SIG-M5 (cell line): ENCODE data around the gene TBC1D5.
"Not testable (repeated sequence)": the region's sequence is repeated elsewhere in the genome, so short reads cannot be mapped to it uniquely, and the experiment has no call there.

Experiments
- DNase-seq: peaks from one replicate; lab custom pipeline; 2025; lab: John Stamatoyannopoulos, UW

Gene TBC1D5

DNA sequence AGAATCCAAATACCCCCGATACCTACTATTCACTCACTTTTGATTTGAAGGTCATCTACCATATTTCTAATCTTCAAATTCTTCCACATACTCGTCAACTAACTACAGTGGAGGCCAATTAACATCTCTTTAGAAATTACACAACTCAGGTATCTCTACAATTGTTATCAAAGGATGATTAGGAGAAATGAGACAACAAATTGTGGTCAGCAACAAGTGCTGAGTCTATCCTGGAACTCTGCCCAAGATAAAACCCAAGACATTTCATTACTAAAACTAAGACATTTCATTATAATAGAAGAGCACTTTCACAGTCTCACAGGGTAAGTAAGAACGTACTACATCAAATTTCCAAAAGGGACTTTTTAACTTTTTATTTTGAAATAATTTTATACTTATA, 100.0 kb downstream of the TBC1D5 start:
- no peak for DNase-seq

DNA sequence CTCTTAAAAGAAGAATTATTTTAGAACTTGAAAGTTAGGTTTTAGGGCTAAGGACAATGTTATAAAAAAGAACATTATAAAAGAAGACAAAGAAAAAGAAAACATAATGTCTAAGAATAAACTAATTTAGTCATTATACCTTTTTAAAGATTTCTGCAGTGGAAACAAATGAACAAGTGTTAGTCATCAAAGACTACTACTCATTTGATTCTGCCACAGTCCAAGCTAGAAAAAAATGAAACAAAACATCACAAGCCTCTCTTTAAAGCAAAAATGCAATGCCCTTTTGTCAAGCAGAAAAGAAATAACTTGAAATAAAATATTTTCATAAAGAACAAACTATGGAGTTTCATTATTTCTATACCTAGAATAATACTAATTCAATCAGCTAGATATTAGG, 102.0 kb downstream of the TBC1D5 start:
- no peak for DNase-seq

DNA sequence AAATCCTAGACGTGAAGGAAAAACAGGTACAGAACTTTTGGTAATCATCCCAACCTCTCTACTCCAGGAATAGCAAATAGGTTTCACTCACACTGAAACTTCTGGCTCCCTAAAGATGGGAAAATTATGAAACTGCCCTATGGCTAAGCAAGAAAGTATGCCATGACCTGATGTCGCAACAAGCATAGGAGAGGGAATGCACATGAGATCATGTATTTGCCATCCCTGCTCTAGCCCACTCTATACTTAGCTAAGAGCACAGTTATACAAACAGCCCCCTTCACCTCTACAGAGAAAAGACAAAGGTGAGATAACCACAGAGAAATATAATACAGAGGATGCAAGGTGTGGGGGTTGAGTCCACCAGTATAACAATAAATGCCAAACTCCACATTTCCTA, 102.7 kb downstream of the TBC1D5 start:
- DNase-seq: no peak

DNA sequence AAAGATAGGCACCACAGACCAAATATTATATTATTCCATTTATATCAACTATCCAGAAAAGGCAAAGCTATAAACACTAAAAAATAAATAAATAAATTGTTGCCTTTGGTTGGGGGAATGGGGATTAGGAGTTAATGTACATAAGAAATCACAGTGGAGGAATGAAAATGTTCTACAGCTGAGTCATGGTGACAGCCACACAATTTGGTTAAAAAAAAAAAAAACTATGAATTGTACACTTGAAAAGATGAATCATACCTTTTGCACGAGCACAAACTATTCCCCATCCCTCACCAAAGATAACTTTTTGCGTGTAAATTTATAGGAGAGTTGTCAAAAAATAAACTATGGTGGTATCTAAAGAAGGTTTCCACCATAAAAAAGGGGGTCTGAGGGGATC, 103.2 kb downstream of the TBC1D5 start:
- DNase-seq: no peak

DNA sequence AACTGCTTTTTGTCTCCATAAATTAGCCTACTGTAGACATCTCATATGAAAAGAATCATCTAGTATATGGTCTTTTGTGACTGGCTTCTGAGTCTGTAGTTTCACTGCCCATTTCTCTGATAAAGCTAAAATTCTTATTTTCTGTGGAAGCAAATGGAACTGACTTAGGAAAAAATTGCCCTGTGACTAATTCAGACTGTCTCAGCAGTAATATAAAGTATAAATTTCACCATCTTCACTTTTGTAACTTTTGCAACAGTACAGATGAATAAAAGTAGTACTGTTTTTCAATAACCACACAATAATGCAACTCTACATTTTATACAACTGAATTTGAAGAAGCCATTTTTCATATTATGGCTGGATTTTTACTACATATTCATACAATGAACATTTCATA, 104.1 kb downstream of the TBC1D5 start:
- DNase-seq: no peak

DNA sequence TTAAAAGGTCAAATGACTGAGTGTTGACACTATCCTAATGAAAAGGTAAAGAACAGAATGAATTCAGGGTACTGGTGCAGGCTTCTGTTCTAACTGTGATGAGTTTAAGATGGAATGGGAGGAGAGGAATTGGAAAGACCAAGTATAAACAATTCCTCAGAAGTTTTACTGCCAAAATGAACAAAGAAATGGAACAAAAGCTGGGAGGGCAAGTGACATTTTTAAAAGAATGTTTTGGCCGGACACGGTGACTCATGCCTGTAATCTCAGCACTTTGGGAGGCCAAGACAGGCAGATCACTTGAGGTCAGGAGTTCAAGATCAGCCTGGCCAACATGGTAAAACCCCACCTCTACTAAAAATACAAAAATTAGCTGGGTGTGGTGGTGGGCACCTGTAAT, 106.8 kb downstream of the TBC1D5 start:
- not testable (repeated sequence) for DNase-seq

DNA sequence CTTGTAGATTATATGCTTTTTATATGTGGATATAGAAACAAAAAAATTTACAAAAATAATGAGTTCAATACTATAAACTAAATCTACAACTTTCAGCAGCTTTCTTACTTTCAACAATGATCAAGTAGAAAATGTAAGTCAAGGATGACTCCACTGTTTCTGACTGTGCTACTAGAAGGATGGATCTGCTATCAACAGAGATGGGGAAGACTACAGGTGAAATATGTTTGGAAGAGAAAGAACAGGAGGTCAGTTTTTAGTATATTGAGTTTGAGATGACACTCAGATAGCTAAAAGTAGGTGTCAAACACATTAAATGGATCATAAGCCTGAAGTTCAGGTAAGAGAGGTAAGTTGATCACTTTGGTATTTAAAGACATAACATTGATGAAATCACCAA, 107.5 kb downstream of the TBC1D5 start:
- no peak for DNase-seq

DNA sequence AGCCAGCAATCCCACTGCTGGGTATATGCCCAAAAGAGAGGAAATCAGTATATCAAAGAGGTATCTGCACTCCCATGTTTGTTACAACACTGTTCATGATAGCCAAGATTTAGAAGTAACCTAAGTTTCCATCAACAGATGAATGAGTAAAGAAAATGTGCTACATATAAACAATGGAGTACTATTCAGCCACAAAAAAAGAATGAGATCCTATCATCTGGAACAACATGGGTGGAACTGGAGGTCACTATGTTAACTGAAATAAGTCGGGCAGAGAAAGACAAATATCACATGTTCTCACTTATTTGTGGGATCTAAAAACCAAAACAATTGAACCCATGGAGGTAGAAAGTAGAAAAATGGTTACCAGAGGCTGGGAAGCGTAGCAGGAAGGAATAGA, 108.2 kb downstream of the TBC1D5 start:
- DNase-seq: no peak

DNA sequence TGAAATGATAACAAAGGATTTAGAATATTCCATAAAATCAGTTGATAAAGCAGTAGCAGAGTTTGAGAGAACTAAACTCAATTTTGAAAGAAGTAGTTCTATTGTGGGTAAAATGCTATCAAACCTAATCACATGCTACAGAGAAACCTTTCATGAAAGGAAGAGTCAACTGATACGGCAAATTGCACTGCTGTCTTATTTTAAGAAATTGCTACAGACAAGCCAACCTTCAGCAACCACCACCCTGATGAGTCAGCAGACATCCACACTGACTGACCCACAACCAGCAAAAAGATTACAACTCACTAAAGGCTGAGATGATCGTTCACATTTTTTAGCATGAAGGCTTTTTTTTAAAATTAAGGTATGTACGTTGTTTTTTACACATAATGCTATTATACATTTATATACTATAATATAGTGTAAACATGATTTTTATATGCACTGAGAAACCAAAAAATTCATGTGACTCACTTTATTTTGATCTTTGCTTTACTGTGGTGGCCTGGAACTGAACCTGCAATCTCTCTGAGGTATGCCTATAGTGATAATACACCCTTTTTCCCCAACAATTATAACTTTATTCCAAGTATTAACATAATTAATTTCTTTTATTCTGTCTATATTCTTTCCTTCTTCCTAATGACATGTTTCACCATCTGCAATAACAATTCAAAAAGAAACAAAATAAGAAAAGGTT, 109.9 kb downstream of the TBC1D5 start:
- no peak for DNase-seq

DNA sequence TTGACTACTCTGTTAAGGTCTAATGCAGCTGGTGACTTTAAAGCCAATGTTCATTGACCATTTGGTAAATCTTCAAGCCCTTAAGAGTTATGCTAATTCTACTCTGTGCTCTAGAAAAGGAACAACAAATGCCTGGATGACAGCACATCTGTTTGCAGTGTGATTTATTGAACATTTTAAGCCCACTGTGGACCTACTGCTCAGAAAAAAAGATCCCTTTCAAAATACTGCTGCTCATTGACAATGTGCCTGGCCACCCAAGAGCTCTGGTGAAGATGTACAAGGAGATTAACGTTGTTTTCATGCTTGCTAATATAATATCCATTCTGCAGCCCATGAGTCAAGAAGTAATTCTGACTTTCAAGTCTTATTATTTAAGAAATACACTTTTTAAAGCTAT, 110.8 kb downstream of the TBC1D5 start:
- no peak for DNase-seq

DNA sequence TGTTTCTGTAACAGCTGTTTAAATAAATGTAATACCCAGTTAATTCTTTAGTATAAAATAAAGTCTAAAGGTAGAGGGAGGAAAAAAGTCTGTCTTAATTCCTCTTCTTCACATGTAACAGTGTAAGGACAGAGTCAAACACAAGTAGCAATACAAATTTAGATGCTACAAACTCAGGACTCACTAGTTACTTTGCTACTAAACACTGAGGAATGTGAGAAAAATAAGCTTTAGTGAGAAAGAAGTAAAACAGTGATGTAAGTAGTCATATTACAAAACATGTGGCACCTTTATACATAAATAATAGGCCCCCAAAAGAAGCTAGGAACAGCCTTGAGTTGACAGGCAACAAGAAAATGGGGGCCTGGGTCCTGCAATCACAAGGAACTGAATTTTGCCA, 113.0 kb downstream of the TBC1D5 start:
- no peak for DNase-seq

DNA sequence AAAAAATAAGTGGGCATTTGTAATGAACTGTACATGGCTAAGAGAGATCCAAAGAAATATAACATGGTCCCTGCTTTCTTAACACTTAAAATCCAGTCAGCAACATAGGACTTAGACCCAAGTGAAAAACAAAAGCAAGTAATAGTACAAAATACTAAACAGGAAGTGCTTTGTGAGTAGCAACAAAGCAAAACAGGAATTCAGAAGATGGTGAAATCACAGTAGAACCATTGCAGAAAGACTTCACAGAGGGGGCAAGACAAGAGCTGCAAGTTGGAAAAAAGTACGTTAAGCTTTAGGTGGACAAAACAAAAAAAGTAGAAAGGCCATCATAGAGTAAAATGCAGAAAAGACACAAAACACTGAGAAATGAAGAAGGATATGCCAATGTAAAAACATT, 116.0 kb downstream of the TBC1D5 start:
- no peak for DNase-seq

DNA sequence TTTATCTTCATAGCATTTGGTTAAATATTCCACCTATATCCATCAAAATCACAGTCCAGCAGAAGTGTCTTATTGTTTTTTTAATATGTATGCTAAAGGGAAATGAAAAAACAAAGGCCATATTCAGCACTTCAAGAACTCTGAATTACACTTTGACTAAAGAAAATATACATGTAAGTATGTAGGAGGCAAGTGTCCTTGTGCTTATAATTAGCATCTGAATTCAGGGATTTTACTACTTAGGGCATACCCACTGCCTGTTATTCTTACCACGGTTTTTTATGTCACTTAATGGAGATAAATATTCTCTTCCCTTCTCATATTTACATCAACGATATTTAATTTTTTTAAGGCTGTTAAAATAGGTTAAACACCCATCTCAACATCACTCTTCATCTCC, 117.3 kb downstream of the TBC1D5 start:
- DNase-seq: no peak

DNA sequence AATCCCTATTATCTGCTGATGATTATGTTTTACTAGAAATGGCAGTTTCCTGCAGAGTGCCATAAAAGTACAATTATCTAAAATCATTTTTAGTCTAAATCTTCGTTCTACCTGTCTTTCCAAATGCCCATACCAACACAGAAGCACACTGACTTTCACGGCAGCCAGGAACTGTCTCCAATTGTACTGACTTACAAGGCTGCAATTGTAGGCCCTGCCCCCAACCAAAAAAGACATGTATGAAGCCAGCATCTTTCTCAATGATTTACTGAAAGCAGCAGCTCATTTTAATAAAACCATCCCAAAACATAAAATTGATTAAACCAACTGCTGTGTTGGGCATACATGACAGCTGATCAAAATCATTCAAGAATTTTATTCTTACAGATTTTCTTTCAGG, 119.0 kb downstream of the TBC1D5 start:
- no peak for DNase-seq

DNA sequence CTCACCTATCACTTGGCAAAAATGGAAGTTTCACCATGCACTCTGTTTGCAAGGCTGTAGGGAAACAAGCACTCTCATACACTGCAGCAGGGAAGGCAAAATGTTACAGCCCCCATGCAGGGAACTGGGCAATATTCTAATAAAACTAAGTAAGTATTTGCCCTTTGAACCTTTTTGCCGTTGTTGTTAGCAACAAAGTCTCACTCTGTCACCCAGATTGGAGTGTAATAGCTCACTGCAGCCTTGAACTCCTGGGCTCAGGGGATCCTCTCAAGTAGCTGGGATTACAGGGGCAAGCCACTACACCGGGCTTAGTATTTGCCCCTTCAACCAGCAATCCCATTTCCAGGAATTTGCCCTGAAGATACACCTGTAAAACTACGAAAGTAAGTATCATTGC, 122.5 kb downstream of the TBC1D5 start:
- DNase-seq: no peak

DNA sequence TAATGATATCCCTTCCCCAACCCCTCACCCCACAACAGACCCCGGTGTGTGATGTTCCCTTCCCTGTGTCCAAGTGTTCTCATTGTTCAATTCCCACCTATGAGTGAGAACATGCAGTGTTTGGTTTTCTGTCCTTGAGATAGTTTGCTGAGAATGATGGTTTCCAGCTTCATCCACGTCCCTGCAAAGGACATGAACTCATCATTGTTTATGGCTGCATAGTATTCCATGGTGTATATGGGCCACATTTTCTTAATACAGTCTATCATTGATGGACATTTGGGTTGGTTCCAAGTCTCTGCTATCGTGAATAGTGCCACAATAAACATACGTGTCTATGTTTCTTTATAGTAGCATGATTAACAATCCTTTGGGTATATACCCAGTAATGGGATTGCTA, 129.4 kb downstream of the TBC1D5 start:
- not testable (repeated sequence) for DNase-seq

DNA sequence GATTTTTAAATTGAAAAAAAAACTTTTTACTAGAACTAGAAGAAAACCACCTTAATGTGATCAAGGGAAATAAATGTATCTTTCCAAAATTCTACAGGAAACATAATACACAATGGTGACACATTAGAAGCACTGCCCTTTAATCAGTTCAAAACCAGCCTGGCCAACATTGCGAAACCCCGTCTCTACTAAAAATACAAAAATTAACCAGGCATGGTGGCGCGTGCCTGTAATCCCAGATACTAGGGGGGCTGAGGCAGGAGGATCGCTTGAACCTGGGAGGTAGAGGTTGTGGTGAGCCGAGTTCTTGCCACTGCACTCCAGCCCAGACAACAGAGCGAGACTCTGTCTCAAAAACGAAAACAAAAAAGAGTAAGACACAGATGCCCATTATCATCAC, 134.5 kb downstream of the TBC1D5 start:
- DNase-seq: no peak

DNA sequence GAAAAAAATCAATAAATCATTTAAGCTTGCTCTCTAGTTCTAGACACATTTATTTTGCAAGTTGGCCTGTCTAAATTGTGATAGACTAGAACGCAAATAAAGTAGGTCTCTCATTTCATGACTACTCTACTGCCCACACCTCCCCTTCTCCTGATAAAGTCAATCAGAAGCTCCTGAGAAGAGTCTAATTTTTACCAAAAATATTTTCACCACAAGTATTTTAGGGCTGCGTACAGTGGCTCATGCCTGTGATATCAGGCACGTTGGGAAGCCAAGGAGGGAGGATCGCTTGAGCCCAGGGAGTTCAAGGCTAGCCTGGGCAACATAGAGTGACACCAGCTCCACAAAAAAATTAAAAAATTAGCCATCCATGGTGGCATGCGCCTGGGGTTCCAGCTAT, 136.5 kb downstream of the TBC1D5 start:
- no peak for DNase-seq

DNA sequence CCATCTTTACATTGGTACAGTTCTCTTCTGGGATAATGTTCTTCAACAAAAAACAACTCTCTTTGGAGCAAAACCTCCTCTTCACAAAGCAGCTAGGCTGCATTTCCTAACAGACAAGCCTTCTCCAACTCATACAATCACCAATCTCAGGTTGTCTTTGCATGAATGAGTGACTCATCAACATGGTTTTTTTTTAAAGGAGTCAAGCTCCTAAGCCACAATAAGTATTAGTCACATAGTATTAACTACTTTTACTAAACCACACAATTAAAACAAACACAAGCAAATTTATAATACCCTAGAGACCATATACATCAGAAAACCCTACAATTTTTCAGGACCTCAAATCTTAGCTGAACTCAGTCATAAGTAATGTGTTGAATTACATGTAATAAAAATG, 137.4 kb downstream of the TBC1D5 start:
- DNase-seq: no peak

DNA sequence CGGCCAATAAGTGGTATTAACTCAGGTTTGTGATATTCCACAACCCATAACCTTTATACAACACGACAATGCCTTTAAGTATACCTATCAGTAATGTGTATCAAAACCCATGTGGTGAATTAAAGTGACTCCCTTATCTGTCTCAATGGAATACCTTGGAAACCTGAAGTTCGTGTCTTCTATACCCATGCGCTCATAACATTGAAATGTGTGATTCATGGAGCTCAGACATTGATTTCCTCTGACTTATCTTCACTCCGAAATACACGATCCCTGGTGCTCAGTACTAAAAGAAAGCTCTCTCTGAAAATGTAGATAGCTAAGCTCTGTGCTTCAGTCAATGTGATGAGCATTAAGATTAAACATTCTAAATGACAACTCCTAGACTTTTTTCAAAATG, 140.3 kb downstream of the TBC1D5 start:
- DNase-seq: no peak

DNA sequence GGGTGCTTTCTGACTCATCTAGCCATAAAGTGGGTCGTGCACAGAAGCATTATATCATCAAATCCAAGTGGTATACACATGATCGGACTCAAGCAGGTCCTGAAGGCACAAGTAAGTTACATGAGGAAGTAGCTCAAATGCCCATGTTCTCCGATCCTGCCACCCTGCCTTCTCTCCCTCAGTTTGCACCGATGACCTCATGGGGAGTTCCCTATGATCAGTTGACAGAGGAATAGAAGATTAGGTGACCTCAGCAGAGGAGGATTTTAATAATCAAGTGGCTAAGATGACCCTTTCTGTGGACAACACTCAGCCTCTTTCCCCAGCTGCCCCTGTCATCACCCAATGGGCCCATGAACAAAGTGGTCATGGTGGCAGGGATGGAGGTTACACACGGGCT, 149.5 kb downstream of the TBC1D5 start:
- no peak for DNase-seq

DNA sequence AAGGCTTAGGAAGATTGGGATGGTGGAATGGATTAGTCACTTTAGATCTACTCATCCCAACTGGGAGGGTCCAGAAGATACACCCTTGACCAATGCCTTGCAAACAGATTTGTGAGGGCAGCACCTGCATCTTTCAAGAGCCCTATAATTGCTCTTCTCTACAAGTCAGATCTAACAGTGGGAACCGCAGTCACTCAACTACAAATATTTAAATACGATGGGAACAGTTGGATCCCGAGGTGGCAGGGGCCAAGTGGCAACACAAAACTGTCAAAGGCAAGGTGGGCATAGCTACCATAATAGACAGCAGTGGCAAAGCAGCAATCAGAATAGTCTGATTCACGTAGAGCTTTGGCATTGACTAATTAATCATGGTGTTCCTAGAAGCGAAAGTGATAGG, 152.0 kb downstream of the TBC1D5 start:
- no peak for DNase-seq

DNA sequence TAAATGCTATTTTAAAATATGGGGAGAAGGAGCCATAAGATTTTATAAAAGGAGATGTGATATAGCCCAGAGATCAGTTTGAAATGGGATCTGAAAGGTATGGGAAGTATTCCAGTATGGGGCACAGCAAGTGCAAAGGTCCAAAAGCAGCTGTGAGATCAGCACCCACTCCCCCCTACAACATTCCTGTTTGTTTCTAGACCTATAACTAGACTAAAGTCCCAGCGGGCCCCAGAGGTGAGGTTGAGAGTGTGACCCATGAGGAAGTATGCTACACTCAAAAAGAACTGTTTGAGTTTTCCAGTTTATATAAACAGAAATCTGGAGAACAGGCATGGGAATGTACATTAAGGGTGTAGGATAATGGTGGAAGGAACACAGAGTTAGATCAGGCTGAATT, 152.5 kb downstream of the TBC1D5 start:
- DNase-seq: no peak

DNA sequence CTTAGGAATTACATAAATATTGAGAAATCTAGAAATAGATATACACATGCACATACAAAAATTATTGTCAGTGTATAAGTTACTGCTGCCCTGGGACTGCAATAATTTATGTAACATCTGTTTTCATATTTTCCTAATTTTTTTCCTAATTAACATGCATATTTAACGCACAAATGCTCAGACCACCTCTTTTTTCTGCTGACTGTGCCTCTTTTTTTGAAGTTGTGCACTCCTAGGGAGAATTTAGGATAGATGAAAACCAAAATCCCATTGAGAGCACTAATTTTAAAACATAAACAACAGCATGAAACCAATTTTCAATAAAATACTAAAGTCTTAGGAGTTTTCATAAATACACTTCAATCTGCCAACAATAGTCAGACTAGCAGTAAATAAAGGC, 154.0 kb downstream of the TBC1D5 start:
- DNase-seq: no peak
